ENCODE data around the gene NCAM1. TPM values are rescaled to one million over a fixed set of nuclear protein-coding genes. Genes with fewer than 3 reads are reported as not detected.

The NCAM1 gene
- polyA plus RNA-seq, 1 donor (not counting 4 experiments of a cell fraction or from before 2014, with no cell fraction given) = 0.04 TPM

GRCh38 chr11:113249786-113250185 lies 288.6 kb downstream of the NCAM1 start:
- Histone ChIP-seq H3K9me3 (ENCODE audit: control insufficient read depth, low read depth, low read length) (no peaks in the 10 kb centered on the region), H3K27ac (ENCODE audit: control insufficient read depth, insufficient read depth, low read length) (no peak overlapping the region), H3K36me3 (ENCODE audit: control insufficient read depth in 2 of 2, extremely low read depth in 1 of 2, insufficient read depth in 2 of 2, low read length in 2 of 2) (no peaks in the 10 kb centered on the region), H3K4me3 (ENCODE audit: control insufficient read depth in 2 of 3, extremely low read depth in 1 of 3, insufficient read depth in 2 of 3, low read depth in 1 of 3, low read length in 3 of 3) (no peak overlapping the region), H3K4me1 (ENCODE audit: control insufficient read depth, extremely low read depth, insufficient read depth, low read length) (peaks cover 3% of the 10 kb centered on the region), H3K4me2 (ENCODE audit: control insufficient read depth, extremely low read depth, insufficient read depth, low read depth, low read length) (no peak overlapping the region), H3K27me3 (ENCODE audit: control insufficient read depth, extremely low read depth, insufficient read depth, low read length) (no peaks in the 10 kb centered on the region), H4K20me1 (ENCODE audit: control insufficient read depth, extremely low read depth, insufficient read depth, low read length) (no peaks in the 10 kb centered on the region), H3K9ac (ENCODE audit: control insufficient read depth, extremely low read depth, insufficient read depth, low read length) (no peak overlapping the region), H3K79me2 (ENCODE audit: control insufficient read depth, insufficient read depth, low read length) (no peaks in the 10 kb centered on the region), H3K9me1 (ENCODE audit: control insufficient read depth, extremely low read depth, insufficient read depth, low read length) (no peaks in the 10 kb centered on the region), H2AFZ (ENCODE audit: control insufficient read depth, low read length) (no peak overlapping the region)
- TF ChIP-seq CTCF (optimal IDR thresholded peaks at IDR 0.05 in 1 of 3, IDR thresholded peaks at IDR 0.05 in 1 of 3, conservative IDR thresholded peaks at IDR 0.05 in 1 of 3; ENCODE audit: extremely low read depth in 1 of 3, insufficient read depth in 2 of 3, low read length in 3 of 3) (no peak), EZH2 (IDR thresholded peaks at IDR 0.05; ENCODE audit: low read length) (no peak)
- DNase-seq (ENCODE audit: low read depth, low spot score) (no peak), FAIRE-seq (no peak)
- dilution Hi-C loops (cut with MboI; ENCODE audit: extremely low pct_ligation_motif_present, low sequenced_read_pairs) = no loop called here

GRCh38 chr11:113251281-113251680 lies 290.1 kb downstream of the NCAM1 start:
- H3K4me3 ChIP-seq (ENCODE audit: control insufficient read depth in 2 of 3, extremely low read depth in 1 of 3, insufficient read depth in 2 of 3, low read depth in 1 of 3, low read length in 3 of 3) = no peak overlapping the region
- no peak overlapping the region for H3K9ac ChIP-seq (ENCODE audit: control insufficient read depth, extremely low read depth, insufficient read depth, low read length)
- H4K20me1 ChIP-seq (ENCODE audit: control insufficient read depth, extremely low read depth, insufficient read depth, low read length) = no peaks in the 10 kb centered on the region
- H3K36me3 ChIP-seq (ENCODE audit: control insufficient read depth in 2 of 2, extremely low read depth in 1 of 2, insufficient read depth in 2 of 2, low read length in 2 of 2) = no peaks in the 10 kb centered on the region
- peaks cover 9% of the 10 kb centered on the region for H3K4me1 ChIP-seq (ENCODE audit: control insufficient read depth, extremely low read depth, insufficient read depth, low read length)
- H3K79me2 ChIP-seq (ENCODE audit: control insufficient read depth, insufficient read depth, low read length) = no peaks in the 10 kb centered on the region
- H3K27ac ChIP-seq (ENCODE audit: control insufficient read depth, insufficient read depth, low read length) = no peak overlapping the region
- no peak overlapping the region for H3K4me2 ChIP-seq (ENCODE audit: control insufficient read depth, extremely low read depth, insufficient read depth, low read depth, low read length)
- H3K9me3 ChIP-seq (ENCODE audit: control insufficient read depth, low read depth, low read length) = no peaks in the 10 kb centered on the region
- FAIRE-seq = no peak
- no peak for DNase-seq (ENCODE audit: low read depth, low spot score)
- no peak for TF ChIP-seq CTCF (optimal IDR thresholded peaks at IDR 0.05 in 1 of 3, IDR thresholded peaks at IDR 0.05 in 1 of 3, conservative IDR thresholded peaks at IDR 0.05 in 1 of 3; ENCODE audit: extremely low read depth in 1 of 3, insufficient read depth in 2 of 3, low read length in 3 of 3)
- no peak for TF ChIP-seq EZH2 (IDR thresholded peaks at IDR 0.05; ENCODE audit: low read length)
- no peak overlapping the region for H2AFZ ChIP-seq (ENCODE audit: control insufficient read depth, low read length)
- dilution Hi-C loops (cut with MboI; ENCODE audit: extremely low pct_ligation_motif_present, low sequenced_read_pairs) = no loop called here
- H3K9me1 ChIP-seq (ENCODE audit: control insufficient read depth, extremely low read depth, insufficient read depth, low read length) = no peaks in the 10 kb centered on the region
- no peaks in the 10 kb centered on the region for H3K27me3 ChIP-seq (ENCODE audit: control insufficient read depth, extremely low read depth, insufficient read depth, low read length)
